IMR-90 (cell line): ENCODE results near the gene SURF4. TPM values are rescaled to one million over a fixed set of nuclear protein-coding genes. Genes with fewer than 3 reads are reported as not detected.

ENCODE experiments used
- ATAC-seq: fragments of 200-7000 bp; cut with Tn5 transposase; 2 replicates; pipeline ENCODE4 v1.9.1; 2020; ENCODE audit warnings: low read depth, mild to moderate bottlenecking, moderate library complexity
- BruUV-seq: library from RNA; stranded (reverse); fragments of 400-500 nt; replicated peaks from 2 replicates; lab custom pipeline; 2021; lab: Mats Ljungman, UMichigan
- CTCF ChIA-PET: fragments of 300-600 bp; formaldehyde crosslinking; extraction: SDS; loops from one replicate; lab custom pipeline; 2021; ENCODE audit warnings: antibody characterized with exemption; lab: Yijun Ruan, JAX
- POLR2A ChIA-PET: fragments of 300-600 bp; sonication (Branson Sonifier 250); formaldehyde crosslinking; loops from one replicate; lab custom pipeline; 2022; ENCODE audit warnings: antibody characterized with exemption; ENCODE audit not compliant: unreplicated experiment; lab: Charles Lee
- DNase-seq: peaks from one replicate; pipeline ENCODE4 v3.0.0; 2013
- H2AFZ ChIP-seq: replicated peaks from 2 replicates; pipeline ENCODE3; 2013; ENCODE audit warnings: low read length, mild to moderate bottlenecking; ENCODE audit not compliant: poor library complexity
- H2AK5ac ChIP-seq: 2 replicates; pipeline ENCODE4 v1.6.1; 2013; ENCODE audit warnings: low read depth, low read length, inconsistent platforms
- H2AK9ac ChIP-seq: replicated peaks from 2 replicates; pipeline ENCODE3; 2013; ENCODE audit warnings: mild to moderate bottlenecking, low read depth, low read length, moderate library complexity; ENCODE audit not compliant: poor library complexity
- H2BK120ac ChIP-seq: 2 replicates; pipeline ENCODE4 v1.6.1; 2013; ENCODE audit warnings: low read depth, low read length, inconsistent platforms
- H2BK15ac ChIP-seq: 3 replicates; pipeline ENCODE4 v1.6.1; 2013; ENCODE audit warnings: low read depth, low read length, inconsistent platforms
- H2BK20ac ChIP-seq: 2 replicates; pipeline ENCODE4 v1.6.1; 2013; ENCODE audit warnings: low read depth, mild to moderate bottlenecking, inconsistent platforms, low read length, moderate library complexity
- H2BK5ac ChIP-seq: 2 replicates; pipeline ENCODE4 v1.6.1; 2013; ENCODE audit warnings: mild to moderate bottlenecking, low read depth, low read length, inconsistent platforms; ENCODE audit not compliant: poor library complexity, severe bottlenecking
- H3K14ac ChIP-seq: replicated peaks from 2 replicates; pipeline ENCODE4 v1.6.1; 2013; ENCODE audit warnings: low read depth, low read length, inconsistent platforms
- H3K18ac ChIP-seq: 2 replicates; pipeline ENCODE4 v1.6.1; 2013; ENCODE audit warnings: low read depth, low read length, control low read depth
- H3K23ac ChIP-seq: 2 replicates; pipeline ENCODE4 v1.6.1; 2013; ENCODE audit warnings: low read depth, low read length, inconsistent platforms
- H3K27ac ChIP-seq: 2 replicates; pipeline ENCODE4 v1.5.1; 2013; ENCODE audit warnings: mild to moderate bottlenecking, control low read depth, low read length; ENCODE audit not compliant: insufficient read depth
- H3K27me3 ChIP-seq: 2 replicates; pipeline ENCODE4 v1.6.1; 2013; ENCODE audit warnings: low read length; ENCODE audit not compliant: control insufficient read depth, insufficient read depth
- H3K36me3 ChIP-seq: 2 replicates; pipeline ENCODE4 v1.6.1; 2013; ENCODE audit warnings: low read length, mixed read lengths; ENCODE audit not compliant: control insufficient read depth, insufficient read depth
- H3K4ac ChIP-seq: 2 replicates; pipeline ENCODE4 v1.6.1; 2013; ENCODE audit warnings: low read depth, low read length, inconsistent platforms
- H3K4me1 ChIP-seq: 2 replicates; pipeline ENCODE4 v1.6.1; 2013; ENCODE audit warnings: low read length, mixed read lengths; ENCODE audit not compliant: control insufficient read depth, insufficient read depth
- H3K4me2 ChIP-seq: 2 replicates; pipeline ENCODE4 v1.6.1; 2013; ENCODE audit warnings: low read depth, mild to moderate bottlenecking, control low read depth, low read length, moderate library complexity
- H3K4me3 ChIP-seq: 2 replicates; pipeline ENCODE4 v1.5.1; 2013; ENCODE audit warnings: low read depth, mild to moderate bottlenecking, control low read depth, low read length, moderate library complexity; ENCODE audit not compliant: insufficient read depth
- H3K56ac ChIP-seq: 2 replicates; pipeline ENCODE4 v1.6.1; 2013; ENCODE audit warnings: low read length, inconsistent platforms; ENCODE audit not compliant: insufficient read depth; ENCODE audit errors: extremely low read depth
- H3K79me1 ChIP-seq, 2 experiments: 2 replicates each; pipeline ENCODE4 v1.6.1; 2013; ENCODE audit warnings: low read length in 2 of 2, inconsistent platforms in 1 of 2, low read depth in 1 of 2
- H3K9ac ChIP-seq: 2 replicates; pipeline ENCODE4 v1.6.1; 2013; ENCODE audit warnings: low read depth, low read length, control low read depth
- H3K9me1 ChIP-seq: 2 replicates; pipeline ENCODE4 v1.6.1; 2013; ENCODE audit warnings: low read length, inconsistent platforms; ENCODE audit not compliant: insufficient read depth
- H3K9me3 ChIP-seq: 2 replicates; pipeline ENCODE4 v1.6.1; 2013; ENCODE audit warnings: low read length; ENCODE audit not compliant: control insufficient read depth, insufficient read depth
- H4K20me1 ChIP-seq: 2 replicates; pipeline ENCODE4 v1.6.1; 2013; ENCODE audit warnings: low read length, inconsistent platforms; ENCODE audit not compliant: insufficient read depth
- H4K5ac ChIP-seq: 2 replicates; pipeline ENCODE4 v1.6.1; 2013; ENCODE audit warnings: mild to moderate bottlenecking, low read depth, low read length, control low read depth
- H4K8ac ChIP-seq, 2 experiments: 2 replicates each; pipeline ENCODE4 v1.6.1; 2013; ENCODE audit warnings: low read depth in 2 of 2, low read length in 2 of 2, control low read depth in 1 of 2, inconsistent platforms in 1 of 2
- H4K91ac ChIP-seq: 2 replicates; pipeline ENCODE4 v1.6.1; 2013; ENCODE audit warnings: low read depth, low read length, inconsistent platforms; ENCODE audit not compliant: insufficient read depth
- BHLHE40 ChIP-seq: fragments of 150-350 bp; IDR thresholded peaks from 2 replicates; pipeline ENCODE4 v1.6.1; 2016; ENCODE audit warnings: mild to moderate bottlenecking, low read depth, low read length
- CEBPB ChIP-seq: IDR thresholded peaks from 2 replicates; pipeline ENCODE4 v1.6.1; 2012; ENCODE audit warnings: low read depth, low read length, improper control_type of control experiment
- CHD1 ChIP-seq: IDR thresholded peaks from 2 replicates; pipeline ENCODE4 v1.6.1; 2012; ENCODE audit warnings: low read depth, low read length, improper control_type of control experiment
- CTCF ChIP-seq: conservative IDR thresholded peaks from 2 replicates; pipeline ENCODE4 v1.5.1; 2012; ENCODE audit warnings: mild to moderate bottlenecking, low read depth, low read length, improper control_type of control experiment
- ELK1 ChIP-seq: fragments of 150-350 bp; IDR thresholded peaks from 2 replicates; pipeline ENCODE4 v1.6.1; 2016; ENCODE audit warnings: low read depth, mild to moderate bottlenecking, low read length, moderate library complexity, borderline replicate concordance
- FOS ChIP-seq: fragments of 150-350 bp; IDR thresholded peaks from 2 replicates; pipeline ENCODE4 v1.6.1; 2016; ENCODE audit warnings: low read depth, low read length
- MAFK ChIP-seq: IDR thresholded peaks from 2 replicates; pipeline ENCODE4 v1.6.1; 2012; ENCODE audit warnings: low read depth, low read length, improper control_type of control experiment
- MAZ ChIP-seq: IDR thresholded peaks from 2 replicates; pipeline ENCODE4 v1.6.1; 2012; ENCODE audit warnings: low read depth, mild to moderate bottlenecking, low read length, improper control_type of control experiment, moderate library complexity, borderline replicate concordance
- MXI1 ChIP-seq: IDR thresholded peaks from 2 replicates; pipeline ENCODE4 v1.6.1; 2012; ENCODE audit warnings: low read depth, mild to moderate bottlenecking, low read length, moderate library complexity, borderline replicate concordance
- NFE2L2 ChIP-seq: fragments of 150-350 bp; IDR thresholded peaks from 2 replicates; pipeline ENCODE4 v1.6.1; 2016; ENCODE audit warnings: low read depth, mild to moderate bottlenecking, low read length
- POLR2A ChIP-seq: IDR thresholded peaks from 2 replicates; pipeline ENCODE4 v1.6.1; 2012; ENCODE audit warnings: mild to moderate bottlenecking, low read depth, low read length
- RAD21 ChIP-seq: IDR thresholded peaks from 2 replicates; pipeline ENCODE4 v1.6.1; 2012; ENCODE audit warnings: low read length, improper control_type of control experiment
- RCOR1 ChIP-seq: IDR thresholded peaks from 2 replicates; pipeline ENCODE4 v1.6.1; 2012; ENCODE audit warnings: mild to moderate bottlenecking, low read length, improper control_type of control experiment; ENCODE audit not compliant: insufficient replicate concordance
- RFX5 ChIP-seq: IDR thresholded peaks from 2 replicates; pipeline ENCODE4 v1.8.0; 2012; ENCODE audit warnings: low read depth, mild to moderate bottlenecking, low read length, moderate library complexity
- SMC3 ChIP-seq: fragments of 150-350 bp; IDR thresholded peaks from 2 replicates; pipeline ENCODE4 v1.6.1; 2016; ENCODE audit warnings: low read depth, mild to moderate bottlenecking, antibody characterized with exemption, low read length, moderate library complexity
- USF2 ChIP-seq: fragments of 150-350 bp; IDR thresholded peaks from 2 replicates; pipeline ENCODE4 v1.6.1; 2017; ENCODE audit warnings: mild to moderate bottlenecking, antibody characterized with exemption, low read length, low read depth
- WGBS, 2 experiments: methylation state at CpG; one replicate each; pipeline versions ENCODE4 v1.1.5 to v1.1.7; 2013; ENCODE audit warnings: missing lambda C conversion rate in 2 of 2; ENCODE audit not compliant: insufficient read length in 1 of 2; ENCODE audit errors: extremely low coverage in 2 of 2; 5-methylcytosine and 5-hydroxymethylcytosine counted together
- dilution Hi-C: fragments of 300-500 bp; cut with HindIII; formaldehyde crosslinking; loops from one replicate; pipeline ENCODE4 v1.14.3; 2018; ENCODE audit warnings: low sequenced_read_pairs; ENCODE audit not compliant: unreplicated experiment
- in situ Hi-C: fragments of 300-500 bp; cut with MboI; formaldehyde crosslinking; loops from 3 replicates; pipeline ENCODE4 v1.14.3; 2019; ENCODE audit warnings: low sequenced_read_pairs, inconsistent platforms, mixed read lengths
- intact Hi-C: fragments of 100-400 bp; cut with micrococcal nuclease; formaldehyde crosslinking; loops from 2 replicates; pipeline ENCODE4 v1.10.0; 2022
- polyA plus RNA-seq, 3 experiments: library from polyadenylated mRNA; depleted of rRNA; stranded (reverse); fragments of >200 nt; gene quantifications; 2 replicates each; pipeline ENCODE4 v1.2.3, GENCODE V29; 2012; ENCODE audit warnings: low replicate concordance in 1 of 3
- total RNA-seq: library from RNA; depleted of rRNA; stranded (reverse); fragments of >200 nt; gene quantifications from 2 replicates; pipeline ENCODE4 v1.2.3, GENCODE V29; 2012

The SURF4 gene
- total and polyA plus RNA-seq, 2 of the 4 experiments (the other 2 are of a cell fraction), result 307 to 532 TPM

- no peaks in the 10 kb centered on the region for H3K4me1 ChIP-seq
- H3K56ac ChIP-seq, result no peak overlapping the region
- no peak overlapping the region for H4K5ac ChIP-seq
- H4K8ac ChIP-seq, result no peak overlapping the region
- H3K14ac ChIP-seq, result no peak overlapping the region
- no peak overlapping the region for H2BK5ac ChIP-seq
- no peak for ATAC-seq
- H3K27me3 ChIP-seq, result no peaks in the 10 kb centered on the region
- H3K4me2 ChIP-seq, result no peak overlapping the region
- no peak overlapping the region for H3K23ac ChIP-seq
- peaks cover 17 to 34% of the 10 kb centered on the region in 2 experiments; a peak in 3 of 4 replicates for H3K79me1 ChIP-seq
- in situ Hi-C loops, result no loop called here
- H3K18ac ChIP-seq, result no peak overlapping the region
- H2AK9ac ChIP-seq, result no peak overlapping the region
- ChIA-PET CTCF (no interaction called here), POLR2A (no interaction called here)
- no peak overlapping the region for H4K91ac ChIP-seq
- no peak overlapping the region for H2AFZ ChIP-seq
- dilution Hi-C loops, result no loop called here
- 98% methylated on average over 44 of the region's 57 CpGs; no CpG with 5 or more reads in 1 of the 2 experiments for WGBS, 2 experiments
- no peak overlapping the region for H2BK120ac ChIP-seq
- H4K20me1 ChIP-seq, result no peaks in the 10 kb centered on the region; the same call in 1 of the 2 replicates
- H2AK5ac ChIP-seq, result no peak overlapping the region
- no peak overlapping the region for H3K9ac ChIP-seq
- peaks cover 35% of the 10 kb centered on the region for H3K36me3 ChIP-seq
- no peak overlapping the region for H2BK15ac ChIP-seq
- TF ChIP-seq ELK1, result no peak
- TF ChIP-seq MAZ, result no peak
- TF ChIP-seq CEBPB, result no peak
- TF ChIP-seq RCOR1, result no peak
- no peak for TF ChIP-seq POLR2A
- no peak for TF ChIP-seq USF2
- TF ChIP-seq MXI1, result no peak
- no peak for TF ChIP-seq SMC3
- TF ChIP-seq MAFK, result no peak
- TF ChIP-seq RFX5, result no peak
- TF ChIP-seq RAD21, result no peak
- TF ChIP-seq BHLHE40, result no peak
- TF ChIP-seq CTCF, result no peak
- no peak for TF ChIP-seq FOS
- no peak for TF ChIP-seq CHD1
- no peak for TF ChIP-seq NFE2L2
- H3K4me3 ChIP-seq, result no peak overlapping the region
- intact Hi-C loops, result no loop called here
- no peak overlapping the region for H2BK20ac ChIP-seq
- DNase-seq, result no peak
- no TSS peak for BruUV-seq
- H3K27ac ChIP-seq, result no peak overlapping the region
- H3K9me3 ChIP-seq, result no peaks in the 10 kb centered on the region
- H3K4ac ChIP-seq, result no peak overlapping the region
- peaks cover 10% of the 10 kb centered on the region; the same call in 1 of the 2 replicates for H3K9me1 ChIP-seq
These were observed 44.0 kb downstream of the SURF4 start for GRCh38 chr9:133331641-133332380.
